GM19035 (cell line): ENCODE data around the gene TNNI3K.
A peak's percentile ranks its signal among the peaks of the same experiment; 100 is the strongest.
"Not testable (repeated sequence)": the region's sequence is repeated elsewhere in the genome, so short reads cannot be mapped to it uniquely, and the experiment has no call there.

ENCODE experiments used
- ATAC-seq: cut with Tn5 transposase; IDR thresholded peaks from one replicate; pipeline ENCODE4 v1.9.1; 2021; ENCODE audit not compliant: unreplicated experiment

TNNI3K gene, protein sequence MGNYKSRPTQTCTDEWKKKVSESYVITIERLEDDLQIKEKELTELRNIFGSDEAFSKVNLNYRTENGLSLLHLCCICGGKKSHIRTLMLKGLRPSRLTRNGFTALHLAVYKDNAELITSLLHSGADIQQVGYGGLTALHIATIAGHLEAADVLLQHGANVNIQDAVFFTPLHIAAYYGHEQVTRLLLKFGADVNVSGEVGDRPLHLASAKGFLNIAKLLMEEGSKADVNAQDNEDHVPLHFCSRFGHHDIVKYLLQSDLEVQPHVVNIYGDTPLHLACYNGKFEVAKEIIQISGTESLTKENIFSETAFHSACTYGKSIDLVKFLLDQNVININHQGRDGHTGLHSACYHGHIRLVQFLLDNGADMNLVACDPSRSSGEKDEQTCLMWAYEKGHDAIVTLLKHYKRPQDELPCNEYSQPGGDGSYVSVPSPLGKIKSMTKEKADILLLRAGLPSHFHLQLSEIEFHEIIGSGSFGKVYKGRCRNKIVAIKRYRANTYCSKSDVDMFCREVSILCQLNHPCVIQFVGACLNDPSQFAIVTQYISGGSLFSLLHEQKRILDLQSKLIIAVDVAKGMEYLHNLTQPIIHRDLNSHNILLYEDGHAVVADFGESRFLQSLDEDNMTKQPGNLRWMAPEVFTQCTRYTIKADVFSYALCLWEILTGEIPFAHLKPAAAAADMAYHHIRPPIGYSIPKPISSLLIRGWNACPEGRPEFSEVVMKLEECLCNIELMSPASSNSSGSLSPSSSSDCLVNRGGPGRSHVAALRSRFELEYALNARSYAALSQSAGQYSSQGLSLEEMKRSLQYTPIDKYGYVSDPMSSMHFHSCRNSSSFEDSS

DNA sequence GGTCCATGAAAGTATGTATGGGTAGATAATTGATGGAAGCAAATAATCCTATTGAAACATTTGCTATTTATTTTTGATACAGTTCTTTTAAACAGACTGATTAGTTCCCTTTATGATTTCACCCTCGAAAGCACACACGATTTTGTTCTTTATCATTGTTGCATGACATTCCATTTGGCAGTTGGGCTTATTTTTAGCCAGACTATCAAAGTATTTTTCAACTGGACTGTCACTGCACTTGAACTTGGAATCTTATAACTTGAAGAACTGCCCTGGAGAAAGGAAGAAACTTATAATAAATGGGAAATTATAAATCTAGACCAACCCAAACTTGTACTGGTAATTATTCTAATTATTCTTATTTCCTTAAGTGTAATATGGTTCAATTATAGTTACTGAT, at the start of gene TNNI3K:
TSS of gene TNNI3K (plus strand) at position 235 of the 400 bp plus-strand sequence. CDS start at position 300, 65 bp downstream.
- no peak for ATAC-seq

DNA sequence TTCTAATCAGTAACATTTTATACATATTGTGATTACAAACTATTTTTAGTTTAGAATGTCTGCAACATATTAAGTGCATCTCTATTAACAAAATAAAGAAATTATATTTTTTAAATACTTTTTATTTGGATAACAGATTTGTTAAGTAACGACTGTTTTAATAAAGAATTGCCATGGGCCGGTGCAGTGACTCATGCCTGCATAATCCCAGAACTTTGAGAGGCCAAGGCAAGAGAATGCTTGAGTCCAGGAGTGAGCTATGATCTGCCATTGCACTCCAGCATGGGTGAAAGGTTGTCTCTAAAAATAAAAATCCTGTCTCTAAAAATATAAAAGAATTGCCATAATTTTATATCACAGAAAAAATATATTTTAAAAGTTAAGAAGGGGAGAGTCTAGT, 41.3 kb upstream of the TNNI3K start:
- ATAC-seq, result no peak

DNA sequence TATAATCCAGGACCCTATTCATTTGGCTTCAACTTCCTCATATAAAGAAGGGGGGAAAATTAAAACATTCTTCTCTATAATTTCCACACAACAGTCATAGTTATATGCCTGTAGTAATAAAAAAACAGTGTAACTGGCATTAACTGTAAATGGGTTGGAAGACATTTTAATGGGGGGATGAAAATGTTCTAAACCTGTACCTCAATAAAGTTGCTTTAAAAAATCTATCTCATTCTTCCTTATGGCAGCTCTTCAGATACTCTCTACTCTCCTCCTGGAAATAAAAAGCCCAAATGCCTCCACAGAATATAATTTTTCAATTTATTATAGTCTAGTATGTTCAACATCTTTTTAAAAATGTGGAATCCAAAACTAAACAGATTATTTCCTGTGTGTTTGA, 39.8 kb upstream of the TNNI3K start:
- ATAC-seq, result no peak

DNA sequence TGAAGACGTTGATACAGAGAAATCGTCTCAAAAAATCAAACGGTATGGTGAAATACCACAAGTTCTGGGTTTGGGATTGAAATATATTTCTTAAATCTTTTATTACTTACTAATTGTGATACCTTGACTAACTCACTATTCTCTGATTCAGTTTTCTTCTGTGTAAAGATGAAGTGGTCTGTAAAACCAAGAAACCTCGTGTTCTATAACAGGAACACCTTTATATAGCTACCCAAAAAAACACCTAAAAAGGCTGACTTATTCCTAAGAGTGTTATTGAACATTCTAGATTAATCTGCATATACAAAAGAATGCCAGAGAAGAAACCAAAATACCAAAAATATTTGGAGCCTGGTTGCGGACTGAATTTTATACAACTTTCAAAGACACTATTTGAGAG, 37.9 kb upstream of the TNNI3K start:
- no peak for ATAC-seq

DNA sequence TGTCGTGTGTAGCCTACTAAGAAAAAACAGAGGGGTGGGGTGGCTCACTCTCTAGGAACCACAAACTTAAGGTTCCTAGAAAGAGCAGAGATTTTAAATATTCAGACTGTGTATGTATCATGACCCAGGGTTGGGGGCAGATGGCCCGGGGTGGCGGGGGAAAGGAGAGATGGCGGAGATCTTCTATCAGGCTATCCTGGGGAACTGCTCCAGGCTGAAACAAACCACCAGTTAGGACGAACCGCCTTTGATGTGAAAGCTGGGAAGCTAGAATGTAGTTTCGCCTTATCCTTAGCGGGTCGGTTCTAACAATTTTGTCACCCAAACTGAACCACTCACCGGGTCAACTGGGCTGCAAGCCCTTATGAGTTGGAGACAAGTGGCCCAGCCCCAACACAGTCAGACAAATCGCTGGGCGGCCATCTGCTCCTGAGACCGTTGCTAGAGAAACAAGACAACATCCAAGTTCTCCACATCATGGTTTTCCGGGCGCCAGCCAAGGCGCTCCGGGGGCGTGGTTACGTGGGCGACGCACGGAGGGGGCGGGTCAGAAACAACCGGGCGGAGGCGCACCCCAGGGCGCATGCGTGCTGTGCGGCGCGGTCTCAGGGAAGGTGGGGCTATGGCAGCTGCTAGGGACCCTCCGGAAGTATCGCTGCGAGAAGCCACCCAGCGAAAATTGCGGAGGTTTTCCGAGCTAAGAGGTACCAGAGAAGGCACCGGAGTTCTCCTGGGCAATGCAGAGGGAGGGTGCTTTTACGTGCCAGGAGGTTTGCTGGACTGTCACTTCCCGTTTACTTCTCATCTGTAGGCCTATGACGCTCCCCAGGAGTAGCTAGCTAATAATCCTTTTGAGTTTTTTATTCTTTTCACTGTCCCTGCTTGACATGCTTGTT, 37.3 kb upstream of the TNNI3K start, which contains the start of the genes FPGT and LRRIQ3:
TSS of gene FPGT (plus strand) at position 586 of the 896 bp plus-strand sequence. CDS start at position 623, 37 bp downstream.
TSS of gene LRRIQ3 (minus strand) at position 520 of the 896 bp plus-strand sequence. CDS start 14,492 bp downstream, outside the sequence.
- ATAC-seq, result peak; percentile 95

DNA sequence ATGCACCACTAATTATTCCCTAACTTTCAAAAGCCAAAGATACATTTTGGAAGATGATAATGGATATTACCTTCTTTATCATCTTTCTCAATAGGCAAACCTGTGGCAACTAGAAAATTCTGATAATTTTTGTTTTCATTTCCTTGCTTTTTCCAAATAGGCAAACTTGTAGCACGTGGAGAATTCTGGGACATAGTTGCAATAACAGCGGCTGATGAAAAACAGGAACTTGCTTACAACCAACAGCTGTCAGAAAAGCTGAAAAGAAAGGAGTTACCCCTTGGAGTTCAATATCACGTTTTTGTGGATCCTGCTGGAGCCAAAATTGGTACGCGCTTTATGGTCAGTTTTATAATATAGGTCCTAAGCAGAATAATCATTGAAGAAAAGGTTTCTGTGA, 35.7 kb upstream of the TNNI3K start:
- ATAC-seq, result no peak

DNA sequence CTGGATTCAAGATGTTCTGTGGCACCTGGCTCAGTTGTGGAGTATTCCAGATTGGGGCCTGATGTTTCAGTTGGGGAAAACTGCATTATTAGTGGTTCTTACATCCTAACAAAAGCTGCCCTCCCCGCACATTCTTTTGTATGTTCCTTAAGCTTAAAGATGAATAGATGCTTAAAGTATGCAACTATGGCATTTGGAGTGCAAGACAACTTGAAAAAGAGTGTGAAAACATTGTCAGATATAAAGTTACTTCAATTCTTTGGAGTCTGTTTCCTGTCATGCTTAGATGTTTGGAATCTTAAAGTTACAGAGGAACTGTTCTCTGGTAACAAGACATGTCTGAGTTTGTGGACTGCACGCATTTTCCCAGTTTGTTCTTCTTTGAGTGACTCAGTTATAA, 29.9 kb upstream of the TNNI3K start:
- no peak for ATAC-seq

DNA sequence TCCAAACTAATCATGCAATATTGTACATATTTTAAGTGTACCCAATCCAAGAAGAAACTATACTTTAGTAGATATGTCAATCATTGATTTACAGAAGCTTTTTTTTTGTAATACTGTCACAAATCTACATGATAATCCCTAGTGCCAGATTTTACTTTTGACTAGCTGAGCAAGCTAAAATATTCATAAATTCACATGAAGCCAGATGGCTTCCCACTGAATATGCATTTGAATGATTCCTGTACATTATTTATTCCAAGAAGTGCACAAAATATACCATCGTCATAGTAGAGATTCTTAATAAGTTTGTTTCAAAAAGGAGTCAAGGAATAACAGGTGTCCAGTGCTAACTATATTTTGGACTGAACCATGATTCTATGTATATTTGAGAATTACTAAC, 20.0 kb upstream of the TNNI3K start:
- no peak for ATAC-seq

DNA sequence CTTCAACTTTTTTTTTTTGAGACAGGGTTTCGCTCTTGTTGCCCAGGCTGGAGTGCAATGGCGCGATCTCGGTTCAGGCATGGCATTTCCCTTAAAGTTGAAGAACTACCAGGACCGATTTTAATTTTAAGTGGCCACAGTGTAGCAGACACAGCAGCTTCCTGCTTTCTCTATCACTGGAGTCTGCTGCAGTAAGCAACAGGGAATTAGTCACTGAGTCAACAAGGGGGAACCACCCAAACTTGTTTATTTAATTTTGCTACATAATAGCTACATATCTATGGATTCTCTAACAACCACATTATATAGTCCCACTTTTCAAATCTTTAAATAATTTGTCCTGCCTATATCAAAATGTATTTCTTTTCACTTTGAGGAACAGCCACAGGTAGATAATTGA, 12.5 kb upstream of the TNNI3K start:
- no peak for ATAC-seq

DNA sequence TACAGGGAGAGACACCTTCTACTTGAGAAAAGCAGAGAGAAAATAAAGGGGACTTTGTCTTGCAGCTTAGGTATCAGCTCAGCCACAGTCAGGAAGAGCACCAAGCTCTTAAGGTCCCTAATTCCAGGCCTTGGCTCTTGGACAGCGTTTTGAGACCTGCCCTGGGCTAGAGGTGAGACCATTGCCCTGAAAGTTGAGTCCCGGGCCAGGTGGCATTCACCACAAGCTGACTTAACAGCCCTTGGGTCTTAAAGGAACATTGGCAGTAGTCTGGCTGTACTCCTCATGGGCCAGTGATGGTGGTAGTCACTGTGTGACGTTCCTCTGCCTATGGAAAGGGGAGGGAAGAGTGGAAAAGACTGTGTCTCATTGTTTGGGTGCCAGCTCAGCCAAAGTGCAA, 11.7 kb upstream of the TNNI3K start:
- ATAC-seq, result no peak

DNA sequence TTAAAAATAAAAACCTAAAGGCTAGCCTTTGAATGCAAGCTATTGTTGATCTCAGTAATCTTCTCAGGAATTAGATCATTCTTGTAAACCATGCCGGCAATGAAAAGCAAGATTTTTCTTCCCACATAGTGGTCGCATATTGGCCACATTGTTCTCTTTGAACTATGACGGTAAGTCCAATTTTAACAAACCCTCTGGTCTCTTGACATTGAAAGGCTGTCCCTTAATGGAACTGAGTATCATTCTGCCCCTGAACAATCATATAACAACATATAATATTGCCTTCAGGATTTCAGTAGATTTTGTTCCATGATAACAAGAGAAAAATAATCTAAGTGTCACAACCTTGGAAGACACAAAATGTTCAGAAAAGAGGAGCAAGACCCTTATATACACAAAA, 1.3 kb downstream of the TNNI3K start:
- no peak for ATAC-seq

DNA sequence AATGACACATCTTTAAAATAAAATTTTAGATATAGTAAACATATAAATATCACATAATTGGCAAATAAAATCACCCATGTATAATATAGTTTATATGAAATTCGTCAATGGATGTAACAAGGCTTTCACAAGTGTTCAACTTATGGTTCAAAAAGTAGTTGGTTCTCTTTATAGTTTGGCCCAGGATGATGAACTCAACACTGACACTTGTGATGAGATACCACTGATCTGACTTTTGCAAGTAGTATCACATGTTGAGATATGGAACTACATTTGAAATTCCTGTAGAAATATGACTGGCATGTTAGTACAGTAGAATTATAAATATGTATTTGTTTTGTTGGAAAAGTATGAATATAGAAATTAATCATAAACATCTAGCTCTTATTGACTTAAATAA, 1.8 kb downstream of the TNNI3K start:
- ATAC-seq, result no peak

DNA sequence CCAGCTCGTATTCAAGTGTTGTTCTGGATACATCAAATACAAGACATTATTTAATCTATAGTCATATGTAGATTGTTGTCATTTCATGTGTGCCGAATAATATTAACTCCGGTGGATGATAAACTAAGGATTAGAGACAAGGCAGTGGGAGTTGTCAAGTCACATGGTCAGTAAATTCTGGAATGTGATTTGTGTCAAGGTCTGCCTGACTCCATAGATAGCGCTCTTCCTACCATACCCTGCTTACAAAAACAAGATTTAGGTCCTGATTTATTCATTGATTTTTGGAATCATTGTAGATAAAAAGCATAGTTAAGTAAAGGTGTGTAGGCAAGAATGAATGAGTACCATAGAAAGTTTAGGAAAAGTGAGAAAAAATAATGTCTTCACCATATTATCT, 2.6 kb downstream of the TNNI3K start:
- no peak for ATAC-seq

DNA sequence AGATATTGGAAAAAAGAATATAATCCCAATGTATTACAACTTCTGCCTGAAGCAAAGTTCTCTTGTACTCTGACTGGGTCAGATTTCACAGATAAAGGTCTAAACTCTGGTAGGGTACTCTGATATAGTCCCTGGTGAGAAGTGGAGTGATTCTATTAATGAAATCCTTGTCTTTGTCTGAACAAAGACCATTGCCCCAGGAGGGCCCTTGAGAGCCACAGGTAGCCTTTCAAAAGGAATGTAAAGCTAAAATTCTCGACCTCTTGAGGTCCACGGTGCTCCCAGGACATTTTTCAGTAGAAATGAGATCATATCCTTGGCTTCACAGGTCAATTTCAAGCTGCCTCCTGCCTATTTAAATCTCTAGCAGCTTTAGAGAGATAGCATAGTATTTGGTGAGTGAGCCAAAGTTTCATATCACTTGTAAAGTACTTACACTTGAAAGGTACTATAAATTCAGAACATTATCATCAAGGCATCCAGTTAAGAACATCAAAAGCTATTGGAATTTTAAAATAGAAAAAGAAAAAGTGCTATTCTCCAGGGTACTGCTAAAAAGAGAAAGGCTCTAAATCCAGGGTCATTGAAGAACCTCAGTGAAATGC, 10.1 kb downstream of the TNNI3K start:
- no peak for ATAC-seq

DNA sequence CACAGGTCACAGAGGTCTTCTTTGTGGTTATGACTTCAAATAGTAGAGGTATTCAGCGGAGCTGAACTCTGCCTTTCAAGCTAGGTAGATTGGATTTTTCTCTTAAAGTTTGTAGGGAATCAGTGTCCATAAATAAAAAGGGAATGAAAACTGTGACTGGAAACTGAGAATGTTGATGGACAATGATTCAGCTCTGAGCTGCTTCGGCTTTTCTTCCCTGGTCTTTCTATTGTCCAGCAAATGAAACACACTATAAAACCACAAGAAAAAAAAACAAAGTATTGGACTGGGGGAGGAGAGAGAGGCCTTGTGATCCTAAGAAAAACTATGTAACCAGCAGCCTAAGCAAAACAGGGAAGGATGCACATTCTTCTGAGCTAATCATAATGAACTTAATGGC, 11.1 kb downstream of the TNNI3K start:
- no peak for ATAC-seq

DNA sequence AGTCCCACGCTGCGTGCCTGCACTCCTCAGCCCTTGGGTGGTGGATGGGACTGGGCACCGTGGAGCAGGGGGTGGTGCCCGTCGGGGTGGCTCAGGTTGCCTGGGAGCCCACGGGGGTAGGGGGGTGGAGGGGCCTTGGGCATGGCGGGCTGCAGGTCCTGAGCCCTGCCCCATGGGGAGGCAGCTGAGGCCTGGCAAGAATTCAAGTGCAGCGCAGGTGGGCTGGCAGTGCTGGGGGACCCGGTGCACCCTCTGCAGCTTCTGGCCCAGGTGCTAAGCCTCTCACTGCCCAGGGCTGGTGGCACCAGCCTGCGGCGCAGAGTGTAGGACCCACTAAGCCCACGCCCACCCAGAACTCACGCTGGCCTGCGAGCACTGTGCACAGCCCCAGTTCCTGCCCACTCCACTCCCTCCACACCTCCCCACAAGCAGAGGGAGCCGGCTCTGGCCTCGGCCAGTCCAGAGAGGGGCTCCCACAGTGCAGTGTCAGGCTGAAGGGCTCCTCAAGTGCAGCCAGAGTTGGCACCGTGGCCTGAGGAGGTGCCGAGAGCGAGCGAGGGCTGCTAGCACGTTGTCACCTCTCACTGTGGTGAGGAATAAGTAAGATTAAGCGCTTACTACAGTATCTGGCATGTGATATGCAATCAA, 12.8 kb downstream of the TNNI3K start:
- ATAC-seq, result no peak

DNA sequence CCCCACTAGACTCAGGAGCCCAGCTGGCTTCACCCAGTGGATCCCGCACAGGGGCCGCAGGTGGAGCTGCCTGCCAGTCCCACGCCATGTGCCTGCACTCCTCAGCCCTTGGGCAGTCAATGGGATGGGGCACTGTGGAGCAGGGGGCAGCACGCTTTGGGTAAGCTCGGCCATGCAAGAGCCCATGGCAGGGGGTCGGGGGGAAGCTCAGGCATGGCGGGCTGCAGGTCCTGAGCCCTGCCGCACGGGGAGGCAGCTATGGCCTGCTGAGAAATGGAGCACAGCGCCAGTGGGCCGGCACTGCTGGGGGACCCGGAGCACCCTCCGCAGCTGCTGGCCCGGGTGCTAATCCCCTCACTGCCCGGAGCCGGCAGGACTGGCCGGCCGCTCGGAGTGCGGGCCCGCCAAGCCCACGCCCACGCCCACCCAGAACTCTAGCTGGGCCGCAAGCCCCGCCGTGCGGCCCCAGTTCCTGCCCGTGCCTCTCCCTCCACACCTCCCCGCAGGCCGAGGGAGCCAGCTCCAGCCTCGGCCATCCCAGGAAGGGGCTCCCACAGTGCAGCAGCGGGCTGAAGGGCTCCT, 18.1 kb downstream of the TNNI3K start:
- ATAC-seq, result not testable (repeated sequence)

DNA sequence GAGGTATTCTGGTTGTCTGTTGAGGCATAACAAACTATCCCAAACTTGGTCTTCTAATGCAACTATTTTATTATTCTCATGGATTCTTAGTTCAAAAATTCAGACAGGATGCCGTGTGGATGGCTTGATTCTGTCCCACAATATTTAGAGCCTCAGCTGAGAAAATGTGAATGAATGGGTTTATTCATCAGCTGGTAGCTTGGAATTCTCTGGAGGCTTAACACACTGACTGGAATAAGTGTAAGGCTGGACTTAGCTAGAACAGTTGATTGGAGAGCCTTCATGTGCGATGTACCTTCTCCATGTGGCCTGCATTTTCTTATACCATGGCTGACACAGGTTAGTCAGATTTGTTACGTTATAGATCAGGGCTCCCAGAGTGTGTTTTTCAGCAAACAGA, 30.8 kb downstream of the TNNI3K start:
- ATAC-seq, result no peak

DNA sequence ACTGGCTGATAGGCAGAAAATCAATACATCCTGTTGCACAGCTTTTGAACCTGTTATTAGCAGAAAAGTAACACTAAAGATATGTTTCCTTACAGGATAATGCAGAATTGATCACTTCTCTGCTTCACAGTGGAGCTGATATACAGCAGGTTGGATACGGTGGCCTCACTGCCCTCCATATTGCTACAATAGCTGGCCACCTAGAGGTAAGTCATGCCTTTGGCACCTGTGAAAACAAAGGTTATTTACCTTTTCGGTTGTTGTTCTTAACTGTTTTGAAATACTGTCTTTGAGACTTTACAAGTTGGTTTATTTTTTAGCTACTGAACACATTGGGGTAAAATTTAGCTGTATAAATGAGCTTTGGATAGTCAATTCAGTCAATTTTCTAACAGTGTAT, 36.3 kb downstream of the TNNI3K start:
- ATAC-seq, result no peak
